Measurements from ENCODE around the gene PCDH9. TPM values are rescaled to one million over a fixed set of nuclear protein-coding genes. Genes with fewer than 3 reads are reported as not detected.

The PCDH9 gene
- total and polyA plus RNA-seq, 12 donors = 2.9 to 32.0 (median 15.4) TPM

GRCh38 chr13:66391322-66391721 lies 838.8 kb downstream of the PCDH9 start:
- Histone ChIP-seq H3K27me3 (no peaks in the 10 kb centered on the region), H3K27ac (no peak overlapping the region), H3K4me1 (no peaks in the 10 kb centered on the region), H3K36me3 (no peaks in the 10 kb centered on the region), H3K9me3 (no peaks in the 10 kb centered on the region), H3K4me3 (no peak overlapping the region)
- no peak for ATAC-seq
- intact Hi-C loops (cut with DNase I) = no loop called here
- DNase-seq = no peak
- 72 to 97% methylated on average over 1 of the region's 1 CpG for WGBS, 2 donors
- no peak for TF ChIP-seq CTCF (IDR thresholded peaks at IDR 0.05)

- Histone ChIP-seq H3K36me3 (no peaks in the 10 kb centered on the region), H3K27ac (no peak overlapping the region), H3K27me3 (no peaks in the 10 kb centered on the region), H3K4me1 (no peaks in the 10 kb centered on the region), H3K4me3 (no peak overlapping the region), H3K9me3 (no peaks in the 10 kb centered on the region)
- no peak for ATAC-seq
- WGBS, 2 donors = 86 to 92% methylated on average over 3 of the region's 3 CpGs
- no peak for TF ChIP-seq CTCF (IDR thresholded peaks at IDR 0.05)
- intact Hi-C loops (cut with DNase I) = no loop called here
- DNase-seq = no peak
Measured at GRCh38 chr13:66378894-66379293, 851.2 kb downstream of the PCDH9 start.

- no peak for TF ChIP-seq CTCF (IDR thresholded peaks at IDR 0.05)
- Histone ChIP-seq H3K9me3 (no peaks in the 10 kb centered on the region), H3K4me3 (no peak overlapping the region), H3K27ac (no peak overlapping the region), H3K27me3 (no peaks in the 10 kb centered on the region), H3K36me3 (no peaks in the 10 kb centered on the region), H3K4me1 (no peaks in the 10 kb centered on the region)
- DNase-seq = no peak
- no peak for ATAC-seq
- 36 to 63% methylated on average over 2 of the region's 2 CpGs for WGBS, 2 donors
- intact Hi-C loops (cut with DNase I) = no loop called here
Measured at GRCh38 chr13:66377569-66377968, 852.6 kb downstream of the PCDH9 start.

- H3K9me3 ChIP-seq = no peaks in the 10 kb centered on the region
- H3K4me1 ChIP-seq = no peaks in the 10 kb centered on the region
- intact Hi-C loops (cut with DNase I) = no loop called here
- no peak for DNase-seq
- H3K4me3 ChIP-seq = no peak overlapping the region
- H3K36me3 ChIP-seq = no peaks in the 10 kb centered on the region
- H3K27ac ChIP-seq = no peak overlapping the region
- 64 to 75% methylated on average over 2 of the region's 2 CpGs for WGBS, 2 donors
- TF ChIP-seq CTCF (IDR thresholded peaks at IDR 0.05) = no peak
- H3K27me3 ChIP-seq = no peaks in the 10 kb centered on the region
- no peak for ATAC-seq
Measured at GRCh38 chr13:66375756-66376155, 854.4 kb downstream of the PCDH9 start.

GRCh38 chr13:66369666-66370065 lies 860.5 kb downstream of the PCDH9 start:
- Histone ChIP-seq H3K4me3 (no peak overlapping the region), H3K27me3 (no peaks in the 10 kb centered on the region), H3K9me3 (no peaks in the 10 kb centered on the region), H3K27ac (no peak overlapping the region), H3K4me1 (no peaks in the 10 kb centered on the region), H3K36me3 (no peaks in the 10 kb centered on the region)
- WGBS, 2 donors = 26 to 69% methylated on average over 1 of the region's 1 CpG
- TF ChIP-seq CTCF (IDR thresholded peaks at IDR 0.05) = no peak
- ATAC-seq (no peak), DNase-seq (no peak)
- intact Hi-C loops (cut with DNase I) = no loop called here
